Neutrophil (primary cell): ENCODE measurements around the gene TRAPPC11.

Experiments
- H3K27ac ChIP-seq: fragments of 200-600 bp; sonication (generic); 2 replicates; pipeline ENCODE4 v1.5.1; 2016; ENCODE audit warnings: mild to moderate bottlenecking, moderate library complexity
- H3K27me3 ChIP-seq: fragments of 200-600 bp; sonication (generic); 2 replicates; pipeline ENCODE4 v1.6.0; 2016; ENCODE audit warnings: mild to moderate bottlenecking
- H3K36me3 ChIP-seq: fragments of 200-600 bp; sonication (generic); 2 replicates; pipeline ENCODE4 v1.5.1; 2017
- H3K4me1 ChIP-seq, 2 experiments: fragments of 200-600 bp in 1 of 2; sonication (generic) in 1 of 2; 1 replicate in 1 of 2; 2 replicates in 1 of 2; pipeline versions ENCODE4 v1.5.1 to v1.6.1; 2013 to 2016; ENCODE audit warnings: low read depth in 1 of 2, low read length in 1 of 2, mild to moderate bottlenecking in 1 of 2, moderate library complexity in 1 of 2; ENCODE audit not compliant: control insufficient read depth in 1 of 2, insufficient read depth in 1 of 2
- H3K4me3 ChIP-seq, 2 experiments: fragments of 200-600 bp in 1 of 2; sonication (generic) in 1 of 2; 1 replicate in 1 of 2; 2 replicates in 1 of 2; pipeline ENCODE4 v1.5.1; 2013 to 2016; ENCODE audit warnings: low read depth in 1 of 2, low read length in 1 of 2, mild to moderate bottlenecking in 1 of 2, moderate library complexity in 1 of 2
- H3K9me3 ChIP-seq: fragments of 200-600 bp; sonication (generic); 2 replicates; pipeline ENCODE4 v1.5.1; 2016
- CTCF ChIP-seq: fragments of 200-600 bp; sonication (generic); IDR thresholded peaks from 2 replicates; pipeline ENCODE4 v1.5.1; 2016; ENCODE audit warnings: antibody characterized with exemption

Gene TRAPPC11

DNA sequence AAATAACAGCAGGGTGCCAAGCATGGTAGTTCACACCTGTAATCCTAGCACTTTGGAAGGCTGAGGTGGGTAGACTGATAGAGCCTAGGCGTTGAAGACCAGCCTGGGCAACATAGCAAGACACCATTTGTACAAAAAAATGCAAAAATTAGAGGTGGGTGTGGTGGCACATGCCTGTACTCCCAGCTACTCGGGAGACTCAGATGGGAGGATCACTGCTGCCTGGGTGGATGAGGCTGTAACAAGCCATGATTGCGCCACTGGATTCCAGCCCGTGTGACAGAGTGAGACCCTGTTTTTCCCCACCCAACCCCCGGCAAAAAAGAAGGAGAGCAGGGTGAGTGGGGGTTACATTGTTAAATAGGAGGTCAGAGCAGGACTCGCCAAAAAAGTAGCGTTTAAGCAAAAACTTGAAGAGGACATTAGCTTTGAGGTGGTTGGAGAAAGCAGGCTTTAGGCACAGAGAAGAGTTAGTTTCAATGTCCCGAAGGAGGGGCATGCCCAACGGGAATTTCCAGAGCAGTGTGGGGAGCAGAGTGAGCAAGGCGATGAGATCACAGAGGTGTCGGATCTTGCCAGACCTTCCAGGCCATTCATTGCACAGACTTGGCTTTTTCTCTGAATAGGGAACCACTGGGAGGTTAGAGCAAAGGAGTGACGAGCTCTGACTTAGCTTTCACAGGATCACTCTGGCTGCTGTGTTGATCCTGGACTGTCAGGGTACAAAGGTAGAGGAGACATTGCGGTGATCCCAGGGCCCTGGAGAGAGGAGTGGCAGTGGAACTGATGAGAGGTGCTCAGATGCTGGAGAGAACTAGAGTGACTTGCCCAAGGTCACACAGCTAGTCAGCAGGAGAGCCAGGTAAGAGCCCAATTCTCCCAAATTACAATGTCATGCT, 70.6 kb downstream of the TRAPPC11 start:
- Histone ChIP-seq H3K36me3 (no peaks in the 10 kb centered on the region), H3K27ac (no peak overlapping the region), H3K27me3 (no peaks in the 10 kb centered on the region), H3K4me1 (no peaks in the 10 kb centered on the region), H3K4me3 (no peak overlapping the region), H3K9me3 (no peaks in the 10 kb centered on the region)
- no peak for TF ChIP-seq CTCF

GRCh38 chr4:183732296-183732695, 73.2 kb downstream of the TRAPPC11 start:
- no peak overlapping the region for H3K4me3 ChIP-seq
- no peaks in the 10 kb centered on the region for H3K4me1 ChIP-seq
- H3K9me3 ChIP-seq: no peaks in the 10 kb centered on the region
- no peak overlapping the region for H3K27ac ChIP-seq
- H3K27me3 ChIP-seq: no peaks in the 10 kb centered on the region
- no peaks in the 10 kb centered on the region for H3K36me3 ChIP-seq
- no peak for TF ChIP-seq CTCF

GRCh38 chr4:183733181-183733580, 74.1 kb downstream of the TRAPPC11 start:
- Histone ChIP-seq H3K36me3 (no peaks in the 10 kb centered on the region), H3K27ac (no peak overlapping the region), H3K27me3 (no peaks in the 10 kb centered on the region), H3K4me3 (no peak overlapping the region), H3K4me1 (no peaks in the 10 kb centered on the region), H3K9me3 (no peaks in the 10 kb centered on the region)
- no peak for TF ChIP-seq CTCF

DNA sequence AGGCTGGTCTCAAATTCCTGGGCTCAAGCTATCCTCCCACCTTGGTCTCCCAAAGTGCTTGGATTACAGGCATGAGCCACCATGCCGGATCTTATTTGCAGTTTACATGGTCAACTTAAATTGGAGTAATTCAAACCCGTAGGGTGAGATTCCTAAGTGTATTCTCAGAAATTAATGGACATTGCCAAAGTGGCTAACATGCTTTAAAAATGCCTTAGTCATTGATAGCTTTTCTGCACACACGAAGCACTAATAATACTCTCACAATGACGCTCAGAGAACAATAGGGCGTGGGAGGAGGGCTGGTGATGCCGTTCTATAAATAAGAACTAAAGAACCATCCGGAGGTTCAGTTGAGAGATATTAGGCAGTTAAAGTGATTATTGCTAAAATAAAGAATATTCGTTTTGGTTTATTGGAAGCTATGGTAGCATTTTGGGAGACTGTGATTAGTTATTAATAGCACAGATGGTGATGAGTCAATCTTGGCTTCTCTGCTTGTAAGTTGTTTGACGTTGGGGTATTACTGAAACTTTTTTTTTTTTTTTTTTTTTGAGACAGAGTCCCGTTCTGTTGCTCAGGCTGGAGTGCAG, 79.1 kb downstream of the TRAPPC11 start:
- TF ChIP-seq CTCF: no peak
- no peaks in the 10 kb centered on the region for H3K36me3 ChIP-seq
- H3K4me1 ChIP-seq: no peaks in the 10 kb centered on the region
- H3K9me3 ChIP-seq: no peaks in the 10 kb centered on the region
- no peak overlapping the region for H3K4me3 ChIP-seq
- H3K27me3 ChIP-seq: no peaks in the 10 kb centered on the region
- no peak overlapping the region for H3K27ac ChIP-seq

DNA sequence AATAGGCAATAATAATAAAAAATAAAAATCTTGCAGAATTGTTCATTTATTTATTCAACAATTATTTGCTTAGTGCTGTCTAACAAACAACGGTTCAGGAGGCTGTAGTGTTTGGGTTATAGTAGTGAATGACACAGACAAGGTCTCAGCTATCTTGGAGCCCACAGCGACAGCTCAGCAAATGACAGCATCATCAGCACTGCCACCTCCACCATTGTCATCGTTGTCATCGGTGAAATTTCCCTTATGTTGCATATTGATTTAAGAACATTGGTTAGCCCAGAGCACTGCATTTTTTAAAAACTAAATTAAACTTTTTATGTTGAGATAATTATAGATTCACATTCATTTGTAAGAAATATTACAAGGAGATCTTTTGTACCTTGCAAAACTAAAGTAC, 79.9 kb downstream of the TRAPPC11 start:
- H3K36me3 ChIP-seq: no peaks in the 10 kb centered on the region
- H3K27me3 ChIP-seq: no peaks in the 10 kb centered on the region
- no peaks in the 10 kb centered on the region for H3K9me3 ChIP-seq
- TF ChIP-seq CTCF: no peak
- H3K27ac ChIP-seq: no peak overlapping the region
- H3K4me1 ChIP-seq: no peaks in the 10 kb centered on the region
- no peak overlapping the region for H3K4me3 ChIP-seq
